T1000 (cell line): Measurements from ENCODE around the gene TCHH.

Experiments used
- DNase-seq: peaks from one replicate; lab custom pipeline; 2025; ENCODE audit warnings: mixed read lengths; lab: John Stamatoyannopoulos, UW

TCHH gene

DNA sequence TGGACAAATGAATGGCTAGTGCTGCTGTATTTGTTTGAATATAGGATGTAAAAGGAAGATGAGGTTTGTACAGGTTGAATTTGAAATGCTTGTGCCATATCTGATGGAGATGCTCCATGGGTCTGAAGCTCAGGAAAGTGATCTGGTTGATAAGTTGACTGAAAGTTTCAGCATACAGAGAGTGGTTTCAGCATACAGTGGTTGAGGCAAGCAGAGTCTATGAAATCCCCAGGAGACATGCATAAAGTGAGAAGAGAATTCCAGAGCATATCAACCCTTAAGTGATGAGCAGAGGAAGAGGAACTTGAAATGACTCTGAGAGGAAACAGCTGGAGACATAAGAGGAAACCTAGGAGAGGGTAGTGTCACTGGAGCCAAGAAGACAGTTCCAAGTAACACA is 48.1 kb downstream of the TCHH start:
- DNase-seq = no peak

- no peak for DNase-seq
These were observed 53.3 kb downstream of the TCHH start for GRCh38 chr1:152061952-152062351.
